KBM-7 (cell line): ENCODE results near the gene CASKIN2.
A peak's percentile ranks its signal among the peaks of the same experiment; 100 is the strongest.
"Not testable (repeated sequence)": the region's sequence is repeated elsewhere in the genome, so short reads cannot be mapped to it uniquely, and the experiment has no call there.

Source experiments
- DNase-seq: peaks from one replicate; pipeline ENCODE4 v3.0.0-alpha.2; 2015
- in situ Hi-C: fragments of 300-500 bp; cut with MboI; formaldehyde crosslinking; loops from 2 replicates; pipeline ENCODE4 v1.14.3; 2020; ENCODE audit warnings: low sequenced_read_pairs, low pct_unique_long_range_greater_than_20kb, mixed read lengths

The CASKIN2 gene

DNA sequence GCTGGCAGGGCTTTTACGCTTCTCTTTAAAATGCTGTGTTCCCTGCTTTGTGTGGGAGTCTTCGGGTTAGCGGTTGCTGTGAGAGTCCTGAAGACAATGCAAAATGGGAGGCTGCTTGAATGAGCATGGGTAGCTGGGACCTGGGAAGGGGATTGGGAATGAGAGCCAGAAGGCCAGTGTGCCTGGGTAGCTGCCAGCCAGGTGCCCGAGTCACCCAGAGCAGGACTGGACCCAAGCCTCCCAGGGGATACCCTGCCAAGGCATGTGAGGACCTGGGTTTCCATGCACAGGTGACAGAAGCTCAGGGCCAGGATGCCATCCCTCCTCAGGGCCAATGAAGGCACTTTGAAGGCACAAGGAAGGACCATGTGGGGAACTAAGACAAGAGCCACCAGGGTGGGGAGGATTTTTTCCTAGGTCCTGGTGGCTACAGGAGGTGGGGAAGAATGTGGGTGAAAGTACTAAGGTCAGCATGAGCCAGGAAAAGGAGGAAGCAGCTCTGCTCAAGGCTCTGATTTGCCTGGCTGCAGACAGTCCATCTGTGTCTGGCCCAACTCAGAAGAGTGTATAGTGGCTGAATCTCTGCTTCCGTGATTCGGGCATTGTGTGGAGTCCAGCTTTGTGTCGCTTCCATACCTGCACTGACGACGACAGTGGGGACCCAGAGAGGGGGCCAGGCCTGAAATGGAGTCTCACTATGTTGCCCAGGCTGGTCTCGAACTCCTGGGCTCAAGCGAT lies 38.4 kb downstream of the CASKIN2 start:
- in situ Hi-C loops: no loop called here
- DNase-seq: no peak

DNA sequence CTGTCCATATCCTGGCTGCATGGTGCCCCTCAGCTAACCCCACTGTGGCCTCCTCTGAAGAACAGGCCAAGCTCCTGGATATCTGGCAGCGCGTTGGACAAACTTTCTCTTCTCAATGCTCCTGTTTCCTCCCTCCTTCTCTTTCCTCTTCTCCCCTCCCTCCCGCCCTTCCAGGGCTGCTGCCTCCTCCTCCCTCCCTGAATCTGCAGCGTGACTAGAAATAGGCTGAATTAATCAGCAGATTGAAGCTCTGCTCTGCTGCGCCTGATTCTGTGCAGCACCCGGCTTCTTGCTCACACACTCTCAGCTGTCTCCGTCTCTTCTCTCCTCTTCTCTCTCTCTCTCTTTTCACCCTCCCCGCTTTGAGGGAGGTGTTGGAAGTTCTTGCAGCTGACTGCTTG lies 39.1 kb downstream of the CASKIN2 start:
- no peak for DNase-seq
- in situ Hi-C loops: no loop called here

DNA sequence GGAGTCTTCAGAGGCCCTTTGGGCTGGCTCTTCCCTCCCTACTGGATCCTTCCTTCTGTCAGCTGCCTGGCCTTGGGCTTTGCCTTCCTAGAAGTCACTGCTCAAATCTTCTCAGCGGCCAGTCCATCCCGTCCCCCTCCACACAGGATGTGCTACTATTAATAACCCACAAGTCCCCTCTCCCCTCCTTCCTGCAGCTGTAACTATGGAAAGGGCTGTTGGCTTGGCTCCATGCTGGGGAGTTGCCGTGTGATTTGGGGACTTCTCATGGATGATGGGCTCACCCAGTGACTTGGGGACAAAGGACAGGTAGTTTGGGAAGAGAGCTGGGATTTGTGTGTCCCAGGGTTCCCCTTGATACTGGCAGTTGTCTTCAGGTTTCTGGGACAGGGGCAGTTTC lies 39.5 kb downstream of the CASKIN2 start:
- no peak for DNase-seq
- in situ Hi-C loops: no loop called here

DNA sequence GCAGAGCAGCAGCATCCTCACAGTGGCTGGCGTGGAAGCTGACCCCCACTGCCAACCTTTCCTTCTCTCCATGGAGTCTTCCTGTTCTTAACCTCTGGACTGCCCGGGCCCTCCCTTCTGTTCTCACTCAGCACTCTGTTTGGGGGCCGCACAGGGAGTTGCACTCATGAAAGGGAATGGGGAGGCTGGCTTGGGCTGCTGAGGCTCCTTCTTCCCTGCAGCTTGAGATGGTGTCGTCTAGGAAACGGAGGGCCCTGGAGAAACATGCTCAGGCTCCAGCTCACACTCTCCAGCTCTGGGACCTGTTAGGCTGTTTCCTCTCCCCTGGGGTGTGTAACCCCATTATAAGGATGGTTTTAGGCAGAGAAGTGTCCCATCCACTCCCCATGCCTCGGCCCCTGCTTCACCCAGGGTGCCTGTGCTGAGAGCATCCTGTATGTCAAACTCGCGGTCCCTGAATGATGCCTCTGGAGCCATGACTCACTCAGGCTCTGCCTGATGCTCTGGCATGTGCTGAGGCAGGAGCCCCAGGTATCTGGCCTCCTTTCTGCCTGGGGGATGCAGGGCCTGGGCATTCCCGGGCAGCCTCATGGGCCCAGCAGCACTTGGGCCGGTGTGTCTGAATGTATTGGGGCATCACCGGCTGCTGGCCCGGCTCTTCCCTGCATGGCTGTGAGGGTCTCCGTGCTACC lies 40.0 kb downstream of the CASKIN2 start:
- DNase-seq: no peak
- in situ Hi-C loops: no loop called here

DNA sequence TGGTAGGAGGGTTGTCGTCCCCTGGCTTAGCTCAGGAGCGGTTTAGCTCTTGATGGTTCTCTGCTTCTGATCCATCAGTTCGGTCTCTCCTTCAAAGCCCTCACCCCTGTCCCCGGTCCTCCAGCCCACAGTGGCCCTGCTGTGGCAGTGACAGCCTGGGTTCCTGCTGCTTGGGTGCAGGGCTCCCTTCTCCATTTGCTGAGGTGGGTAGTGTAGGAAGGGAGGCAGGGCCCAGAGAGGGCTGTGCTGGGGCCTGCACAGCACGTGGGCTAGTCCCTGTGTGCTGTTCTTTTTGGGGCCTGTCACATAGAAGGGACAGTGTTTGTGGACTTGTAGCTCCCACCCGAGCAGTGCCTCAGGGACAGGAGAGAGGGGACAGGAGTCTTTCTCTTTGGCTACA lies 40.6 kb downstream of the CASKIN2 start:
- no peak for DNase-seq
- in situ Hi-C loops: no loop called here

DNA sequence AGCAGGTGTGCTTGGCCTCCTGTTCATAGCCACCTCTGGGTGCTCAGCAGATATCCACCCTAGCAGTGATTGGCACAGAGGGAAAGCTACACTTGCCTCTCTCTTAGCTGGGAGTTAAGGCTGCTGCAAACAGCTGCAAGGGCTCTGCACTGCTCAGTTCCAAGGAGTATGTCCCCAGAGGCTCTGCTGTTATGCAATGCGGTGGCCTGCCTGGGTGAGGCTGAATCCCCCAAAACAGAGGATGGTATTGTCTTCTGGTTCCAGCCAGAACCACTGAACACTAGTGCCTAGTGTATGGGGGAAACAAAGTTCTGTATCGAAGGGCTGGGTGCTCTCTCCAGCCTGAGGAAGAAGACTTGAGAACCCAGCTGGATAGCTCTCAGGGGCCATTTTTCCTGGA lies 42.1 kb downstream of the CASKIN2 start:
- no peak for DNase-seq
- in situ Hi-C loops: no loop called here

DNA sequence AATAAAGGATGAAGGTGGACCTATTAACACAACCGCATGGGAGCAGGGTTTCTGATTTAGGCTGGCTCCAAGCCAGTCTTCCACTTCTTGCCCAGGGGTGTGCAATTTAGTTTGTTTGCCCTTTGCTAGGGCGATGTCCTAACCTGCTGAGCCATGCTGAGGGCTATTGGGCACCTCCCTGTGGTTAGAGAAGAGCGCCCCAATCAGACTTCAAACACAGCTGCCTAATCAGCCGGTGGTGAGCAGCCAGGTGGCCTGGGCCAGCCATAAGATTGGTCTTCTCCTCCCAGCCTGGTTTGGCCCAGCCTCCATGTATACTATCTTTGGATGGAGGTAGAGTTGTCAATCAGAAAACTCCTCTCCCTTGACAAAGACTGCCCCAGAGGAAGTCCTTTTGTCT lies 43.2 kb downstream of the CASKIN2 start:
- in situ Hi-C loops: no loop called here
- DNase-seq: no peak

DNA sequence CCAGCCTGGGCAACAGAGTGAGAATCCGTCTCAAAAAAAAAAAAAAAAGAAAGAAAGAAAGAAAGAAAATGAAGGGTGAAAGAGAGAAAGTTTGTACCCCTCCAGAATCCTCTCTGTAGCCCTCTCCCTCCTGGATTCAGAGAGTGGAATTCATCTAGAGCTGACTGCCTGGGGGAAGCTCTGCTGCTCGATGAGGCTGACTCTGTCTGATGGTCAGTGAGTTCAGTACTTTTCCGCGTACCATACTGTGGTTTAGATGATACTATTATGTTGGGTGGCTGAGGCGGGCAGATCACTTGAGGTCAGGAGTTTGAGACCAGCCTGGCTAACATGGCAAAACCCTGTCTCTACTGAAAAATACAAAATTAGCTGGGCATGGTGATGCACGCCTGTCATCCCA lies 44.1 kb downstream of the CASKIN2 start:
- no peak for DNase-seq
- in situ Hi-C loops: no loop called here

DNA sequence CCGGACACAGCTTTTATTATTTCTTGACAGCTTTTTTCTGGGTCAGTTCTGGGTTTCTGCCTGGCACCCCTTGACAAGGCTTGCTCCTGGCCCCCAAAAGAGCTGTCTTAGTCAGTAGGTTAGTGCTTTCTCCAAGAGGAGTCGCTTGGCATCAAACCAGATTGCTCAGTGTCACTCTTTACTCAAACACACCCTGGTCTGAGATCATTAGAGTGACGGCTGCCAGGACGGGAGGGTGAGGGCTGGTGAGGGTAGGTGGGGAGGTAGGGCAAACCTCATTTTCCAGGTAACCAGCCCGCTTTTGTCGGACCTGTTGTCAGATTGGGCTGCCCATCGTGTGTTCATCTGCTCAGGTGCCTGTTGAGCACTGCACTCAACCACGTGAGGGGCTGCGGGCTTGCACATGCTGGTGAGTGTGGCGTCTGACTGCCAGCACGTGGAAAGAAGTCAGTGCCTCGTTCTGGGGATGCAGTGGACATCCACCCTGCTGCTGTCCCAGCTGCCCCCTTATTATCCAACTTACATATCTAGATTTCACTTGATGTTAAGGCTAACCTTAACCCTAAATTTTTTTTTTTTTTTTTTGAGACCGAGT lies 46.5 kb downstream of the CASKIN2 start:
- no peak for DNase-seq
- in situ Hi-C loops: no loop called here

DNA sequence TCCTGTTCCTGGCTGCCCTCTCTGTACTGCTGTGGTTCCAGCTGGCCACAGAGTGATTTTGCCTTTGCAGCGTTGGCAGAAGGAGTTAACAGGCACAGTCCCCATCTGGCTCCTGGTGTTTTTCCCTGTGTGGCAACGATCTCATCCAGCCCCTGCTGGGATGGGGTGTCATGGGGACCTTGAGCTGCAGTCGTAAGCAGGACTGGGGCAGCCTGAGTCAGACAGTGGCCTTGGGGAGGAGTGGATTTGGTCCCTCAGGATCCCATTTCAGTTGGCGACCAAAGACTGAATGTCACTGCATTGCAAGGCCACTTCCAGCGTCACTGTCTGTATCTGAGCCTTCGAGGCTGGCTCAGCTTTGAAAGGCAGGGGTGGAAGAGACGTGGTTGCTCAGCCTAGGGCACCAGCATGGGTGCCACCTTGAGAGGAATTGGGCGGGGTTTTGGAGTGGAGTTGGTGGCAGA lies 47.0 kb downstream of the CASKIN2 start:
- no peak for DNase-seq
- in situ Hi-C loops: no loop called here

DNA sequence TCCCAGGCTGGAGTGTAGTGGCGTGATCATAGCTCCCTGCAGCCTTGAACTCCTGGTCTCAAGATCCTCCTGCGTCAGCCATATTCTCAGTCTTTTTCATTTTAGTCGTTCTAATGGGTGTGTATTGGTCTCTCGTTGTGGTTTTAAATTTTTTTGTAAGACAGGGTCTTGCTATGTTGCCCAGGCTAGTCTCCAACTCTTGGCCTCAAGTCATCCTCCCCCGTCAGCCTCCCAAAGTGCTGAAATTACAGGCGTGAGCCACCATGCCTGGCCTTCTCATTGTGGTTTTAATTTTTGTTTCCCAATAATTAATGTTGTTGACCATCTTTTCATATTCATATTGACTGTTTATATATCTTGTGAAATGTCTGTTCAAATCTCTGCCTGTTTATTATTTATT lies 50.3 kb downstream of the CASKIN2 start:
- DNase-seq: no peak
- in situ Hi-C loops: no loop called here

DNA sequence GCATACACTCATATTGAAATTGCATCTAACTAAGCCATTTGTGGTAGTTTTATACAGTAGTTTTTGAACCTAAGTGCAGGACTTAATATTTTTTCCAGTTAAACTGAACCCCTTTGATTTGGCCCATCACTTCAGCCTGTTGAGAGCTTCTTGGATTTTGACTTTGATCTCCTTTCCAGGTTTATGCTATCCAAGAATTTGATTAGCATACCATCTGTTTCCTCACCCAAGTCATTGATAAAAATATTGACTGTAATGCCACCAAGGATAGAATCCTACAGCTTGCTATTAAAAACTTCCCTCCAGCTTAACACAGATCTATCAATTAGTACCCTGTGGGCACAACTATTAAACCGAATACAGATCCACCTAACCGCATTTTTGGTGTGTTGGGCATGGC lies 51.7 kb downstream of the CASKIN2 start:
- in situ Hi-C loops: no loop called here
- no peak for DNase-seq

DNA sequence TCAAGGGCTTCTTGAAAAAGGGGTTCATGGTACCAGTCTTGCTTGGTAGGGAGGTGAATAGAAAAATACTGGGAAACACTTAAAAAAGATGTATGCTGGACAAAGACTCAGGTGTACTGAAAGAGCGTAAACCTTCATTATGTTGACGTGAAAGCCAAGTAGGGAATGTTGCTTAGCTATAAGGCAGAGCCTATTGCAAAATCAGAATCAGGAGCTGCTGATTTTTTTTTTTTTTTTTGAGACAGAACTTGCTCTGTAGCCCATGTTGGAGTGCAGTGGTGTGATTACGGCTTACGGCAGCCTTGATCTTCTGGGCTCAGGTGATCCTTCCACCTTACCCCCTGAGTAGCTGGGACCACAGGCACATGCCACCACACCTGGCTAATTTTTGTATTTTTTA lies 55.0 kb downstream of the CASKIN2 start:
- in situ Hi-C loops: no loop called here
- DNase-seq: no peak

DNA sequence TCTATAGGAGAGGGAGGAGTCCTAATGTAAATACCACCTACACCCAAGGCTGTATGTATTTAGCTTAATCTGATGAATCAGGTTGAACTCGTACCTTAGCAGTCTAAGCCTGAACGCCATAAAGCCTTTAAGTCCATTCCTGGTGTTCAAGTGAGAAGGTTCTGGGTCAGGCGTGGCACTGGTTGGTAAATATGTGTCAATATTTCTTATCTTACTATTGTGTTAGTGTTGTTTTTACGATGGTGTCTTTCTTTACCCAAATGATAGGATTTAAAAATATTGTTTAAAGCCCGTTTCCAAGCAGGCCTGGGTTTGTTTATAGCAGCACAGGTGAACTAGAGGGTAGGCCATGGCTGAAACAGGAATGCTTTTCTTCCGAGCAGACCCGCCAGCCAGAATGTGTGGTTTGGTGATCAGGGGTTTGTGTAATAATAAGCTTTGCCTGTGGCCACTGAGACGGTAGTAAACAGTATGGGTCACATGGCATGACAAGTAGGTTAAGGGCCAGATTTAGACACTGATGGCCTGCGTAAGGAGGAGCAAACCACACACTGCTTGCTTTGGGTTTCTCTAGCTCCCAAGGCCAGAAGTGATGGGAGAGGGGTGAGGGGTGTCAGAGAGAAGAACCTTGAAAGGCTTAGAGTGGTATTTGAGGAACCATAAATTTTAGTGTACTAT lies 55.6 kb downstream of the CASKIN2 start:
- DNase-seq: peak; percentile 48
- in situ Hi-C loops: no loop called here

DNA sequence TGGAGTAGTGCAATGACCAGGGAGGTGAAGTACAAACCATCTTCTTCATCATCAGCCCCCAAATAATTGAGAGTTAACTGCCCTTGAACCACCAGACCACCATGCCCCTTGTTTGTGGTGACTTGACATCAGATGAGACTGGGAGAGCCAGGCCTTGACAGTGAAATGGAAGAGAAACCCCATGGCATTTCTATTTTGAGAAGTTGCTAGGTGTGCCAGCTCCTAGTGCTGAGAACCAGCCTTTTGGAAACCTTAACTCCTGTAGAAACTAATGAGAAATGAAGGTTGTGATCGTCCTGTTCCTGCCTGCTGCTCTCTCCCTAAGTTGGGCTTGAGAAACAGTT lies 56.1 kb downstream of the CASKIN2 start:
- DNase-seq: no peak
- in situ Hi-C loops: no loop called here

DNA sequence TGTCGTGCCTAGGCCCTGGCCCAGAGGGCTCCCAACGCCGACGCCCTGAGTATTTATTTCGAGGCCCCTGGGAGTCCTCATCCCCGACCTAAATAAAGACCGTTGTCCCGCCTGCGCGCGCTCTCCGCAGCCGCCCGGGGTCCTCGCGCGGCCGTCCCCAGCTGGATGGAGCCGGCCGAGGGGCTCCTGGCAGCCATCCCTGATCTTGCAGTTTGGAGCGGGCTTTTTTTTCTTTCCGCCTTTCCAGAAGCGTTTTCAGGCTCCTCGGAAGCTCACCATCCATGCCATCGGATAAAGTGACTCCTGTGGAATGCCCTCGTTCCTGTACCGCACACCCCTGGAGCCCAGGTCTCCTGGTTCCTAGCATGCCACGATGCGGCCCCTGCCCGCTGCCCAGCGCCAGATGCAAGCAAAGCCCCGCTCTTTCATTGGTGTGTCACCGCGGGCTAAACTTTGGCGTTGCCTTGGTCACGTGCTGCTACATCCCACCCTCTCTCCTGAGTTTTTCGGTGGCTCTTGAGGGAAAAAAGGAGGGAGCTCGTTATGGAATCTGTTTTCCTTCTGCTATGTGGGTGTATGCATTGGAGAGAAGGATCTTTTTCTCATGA lies 58.2 kb downstream of the CASKIN2 start:
- in situ Hi-C loops: no loop called here
- no peak for DNase-seq

DNA sequence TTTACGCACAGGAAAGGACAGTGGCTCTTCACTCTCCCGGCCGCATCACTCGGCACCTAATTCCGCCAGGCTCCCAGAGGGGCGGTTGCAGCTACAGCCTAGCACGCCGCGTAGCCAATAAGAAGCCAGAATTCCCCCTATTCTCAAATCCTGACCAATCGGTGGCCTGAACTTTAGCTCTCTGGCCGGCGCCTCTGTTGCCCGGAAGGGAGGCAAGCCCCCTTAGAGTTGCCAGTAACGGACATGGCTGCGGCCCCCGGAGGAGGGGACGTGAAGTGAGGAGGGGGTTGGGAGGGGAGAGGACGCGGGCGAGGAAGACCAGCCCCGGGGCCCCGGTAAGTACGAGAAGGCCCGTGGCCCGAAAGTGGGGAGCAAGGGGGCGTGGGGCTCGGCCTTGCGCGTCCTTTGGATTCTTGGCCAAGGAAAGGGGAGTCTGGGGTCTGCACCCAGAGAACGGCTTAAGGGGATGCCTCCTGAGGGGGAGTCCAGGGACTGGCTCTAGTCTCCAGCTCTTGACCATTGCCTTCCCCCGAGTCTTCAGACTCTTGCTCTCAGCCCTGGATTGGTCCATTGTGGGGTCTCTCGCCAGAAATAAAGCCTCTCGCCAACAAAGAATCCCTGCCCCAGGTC lies 58.8 kb downstream of the CASKIN2 start, which contains the start of gene TMEM94:
Gene TMEM94 (plus strand): TSS at position 219 of the 630 bp plus-strand sequence. CDS start 15,271 bp downstream, outside the sequence.
- in situ Hi-C loops: no loop called here
- peak; percentile 97 for DNase-seq

DNA sequence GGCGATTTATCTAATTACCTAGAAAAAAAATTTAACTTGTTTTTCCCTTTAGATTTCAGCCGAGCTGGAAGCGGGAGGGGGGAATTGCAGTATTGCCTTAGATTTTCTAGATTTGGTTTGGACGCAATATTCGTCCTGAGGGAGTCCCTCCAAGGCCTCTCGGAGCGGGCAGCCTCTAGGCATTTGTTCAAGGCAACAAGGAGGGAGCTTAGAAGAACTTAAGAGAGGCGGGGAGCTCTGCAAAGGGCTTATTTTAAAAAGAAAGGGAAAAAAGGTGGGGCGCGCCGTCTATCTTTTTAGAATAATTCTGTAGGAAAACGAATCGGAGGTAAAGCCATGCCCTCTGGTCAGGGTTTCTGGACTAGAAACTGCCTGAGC lies 59.3 kb downstream of the CASKIN2 start:
- DNase-seq: no peak
- in situ Hi-C loops: no loop called here

DNA sequence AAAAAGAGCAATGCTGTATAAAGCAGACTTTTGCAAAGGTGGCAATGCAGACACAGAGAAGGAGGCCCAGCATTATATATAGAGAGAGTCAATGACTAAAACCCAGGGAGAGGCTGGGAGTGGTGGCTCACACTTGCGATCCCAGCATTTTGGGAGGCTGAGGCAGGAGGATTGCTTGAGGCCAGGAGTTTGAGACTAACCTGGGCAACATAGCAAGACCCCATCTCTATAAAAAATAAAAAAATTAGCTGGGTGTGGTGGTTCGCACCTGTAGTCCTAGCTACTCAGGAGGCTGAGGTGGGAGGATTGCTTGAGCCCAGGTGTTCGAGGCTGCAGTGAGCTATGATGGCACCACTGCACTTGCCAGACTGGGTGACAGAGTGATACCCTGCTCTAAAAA lies 60.7 kb downstream of the CASKIN2 start:
- DNase-seq, in situ Hi-C loops: not testable (repeated sequence)
